Measurements from ENCODE around the gene MFAP2. TPM values are rescaled to one million over a fixed set of nuclear protein-coding genes. Genes with fewer than 3 reads are reported as not detected.

The MFAP2 gene
- total RNA-seq, 4 donors from 2014 or later = 5.9 to 26.6 (median 13.5) TPM

DNA sequence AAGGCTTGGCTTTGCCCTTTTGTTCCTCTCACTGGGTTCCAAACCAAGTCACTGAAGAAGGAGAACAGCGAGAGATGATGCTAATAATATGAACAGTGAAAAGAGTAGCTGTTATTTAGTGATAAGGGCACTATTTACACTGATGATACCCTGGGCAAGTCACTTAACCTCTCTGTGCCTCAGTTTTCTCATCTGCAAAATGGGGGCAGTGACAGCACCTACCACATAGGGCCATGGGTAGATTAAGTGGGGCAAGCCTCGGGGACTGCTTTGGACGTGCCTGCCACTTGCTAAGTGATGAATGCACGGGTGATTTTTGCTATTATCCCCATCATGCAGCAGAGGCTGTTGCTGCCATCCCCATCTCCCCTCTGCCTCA lies 22.1 kb upstream of the MFAP2 start:
- no peaks in the 10 kb centered on the region for H3K9me3 ChIP-seq
- peaks cover 5 to 84% (median 26%) of the 10 kb centered on the region in 3 donors for H3K36me3 ChIP-seq
- no peaks in the 10 kb centered on the region for H3K27me3 ChIP-seq
- peaks cover 0 to 3% (median 0%) of the 10 kb centered on the region in 4 donors for H3K4me1 ChIP-seq
- TF ChIP-seq POLR2A (IDR thresholded peaks at IDR 0.05) (no peak), EP300 (IDR thresholded peaks at IDR 0.05) (no peak)
- TF ChIP-seq, protein P1, sequence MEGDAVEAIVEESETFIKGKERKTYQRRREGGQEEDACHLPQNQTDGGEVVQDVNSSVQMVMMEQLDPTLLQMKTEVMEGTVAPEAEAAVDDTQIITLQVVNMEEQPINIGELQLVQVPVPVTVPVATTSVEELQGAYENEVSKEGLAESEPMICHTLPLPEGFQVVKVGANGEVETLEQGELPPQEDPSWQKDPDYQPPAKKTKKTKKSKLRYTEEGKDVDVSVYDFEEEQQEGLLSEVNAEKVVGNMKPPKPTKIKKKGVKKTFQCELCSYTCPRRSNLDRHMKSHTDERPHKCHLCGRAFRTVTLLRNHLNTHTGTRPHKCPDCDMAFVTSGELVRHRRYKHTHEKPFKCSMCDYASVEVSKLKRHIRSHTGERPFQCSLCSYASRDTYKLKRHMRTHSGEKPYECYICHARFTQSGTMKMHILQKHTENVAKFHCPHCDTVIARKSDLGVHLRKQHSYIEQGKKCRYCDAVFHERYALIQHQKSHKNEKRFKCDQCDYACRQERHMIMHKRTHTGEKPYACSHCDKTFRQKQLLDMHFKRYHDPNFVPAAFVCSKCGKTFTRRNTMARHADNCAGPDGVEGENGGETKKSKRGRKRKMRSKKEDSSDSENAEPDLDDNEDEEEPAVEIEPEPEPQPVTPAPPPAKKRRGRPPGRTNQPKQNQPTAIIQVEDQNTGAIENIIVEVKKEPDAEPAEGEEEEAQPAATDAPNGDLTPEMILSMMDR (IDR thresholded peaks at IDR 0.05) = no peak
- WGBS, 2 donors = 94 to 95% methylated on average over 4 of the region's 4 CpGs
- H3K4me3 ChIP-seq = no peak overlapping the region
- DNase-seq (ENCODE audit: low spot score in 2 of 2) = no peak
- no peak overlapping the region for H3K27ac ChIP-seq

DNA sequence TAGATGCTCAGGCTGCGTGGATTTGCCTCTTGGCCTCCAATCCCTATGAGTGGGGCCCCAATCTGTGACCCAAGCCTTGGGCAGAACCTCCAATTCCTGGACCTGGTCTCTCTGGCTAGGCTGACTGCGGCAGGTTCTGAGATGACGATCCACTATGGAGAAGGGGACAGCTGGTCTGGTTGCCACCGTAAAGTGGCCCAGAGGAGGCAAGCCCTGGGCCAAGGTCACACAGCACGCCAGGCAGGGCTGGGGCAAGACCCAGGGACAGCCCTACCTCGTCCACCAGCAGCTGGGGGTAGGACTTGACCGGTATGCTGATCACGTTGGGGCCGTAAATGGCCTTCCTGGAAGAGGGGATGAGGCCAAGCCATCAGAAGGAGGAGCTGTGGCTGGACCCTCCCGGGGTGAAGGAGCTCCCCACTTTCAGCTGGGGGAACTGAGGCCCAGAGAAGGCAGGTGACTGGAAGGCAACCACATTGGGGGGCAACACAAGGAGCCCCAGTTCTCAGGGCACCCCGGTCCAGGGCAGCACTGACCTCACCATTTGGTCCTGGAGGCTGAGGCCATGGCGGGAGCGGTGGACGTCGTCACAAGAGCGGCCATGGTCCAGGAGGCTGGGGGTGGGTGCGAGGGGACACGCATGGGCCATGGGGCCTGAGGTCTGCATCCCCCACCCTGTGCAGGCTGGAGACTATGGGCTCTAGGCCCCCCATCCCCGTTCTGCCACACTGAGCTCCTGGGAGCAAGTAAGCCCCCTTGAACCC lies 21.5 kb upstream of the MFAP2 start:
- 88 to 90% methylated on average over 13 to 19 of the region's 19 CpGs for WGBS, 2 donors
- Histone ChIP-seq H3K9me3 (no peaks in the 10 kb centered on the region), H3K4me1 (peaks cover 0 to 3% (median 0%) of the 10 kb centered on the region in 4 donors), H3K36me3 (peaks cover 5 to 90% (median 27%) of the 10 kb centered on the region in 3 donors), H3K27ac (no peak overlapping the region), H3K4me3 (no peak overlapping the region), H3K27me3 (no peaks in the 10 kb centered on the region)
- TF ChIP-seq, protein P1 (IDR thresholded peaks at IDR 0.05) = no peak
- no peak for TF ChIP-seq EP300 (IDR thresholded peaks at IDR 0.05)
- no peak for TF ChIP-seq POLR2A (IDR thresholded peaks at IDR 0.05)
- no peak for DNase-seq (ENCODE audit: low spot score in 2 of 2)

DNA sequence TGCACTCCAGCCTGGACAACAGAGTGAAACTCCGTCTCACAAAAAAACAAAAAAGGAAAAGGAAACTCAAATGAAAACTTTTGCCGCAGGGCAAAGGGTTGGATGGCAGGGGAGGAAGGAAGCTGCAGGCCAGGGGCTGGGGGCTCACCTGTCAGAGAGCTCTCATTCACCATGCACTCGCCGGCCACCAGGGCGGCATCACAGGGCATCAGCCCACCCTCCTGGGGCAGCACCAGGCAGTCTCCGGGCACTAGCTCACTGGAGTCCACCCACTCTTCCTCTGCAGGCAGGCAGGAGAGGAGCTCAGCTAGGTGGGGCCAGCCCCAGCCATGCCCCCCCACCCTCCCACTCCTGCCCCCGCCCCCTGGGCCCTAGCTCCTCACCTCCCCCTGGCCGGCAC lies 19.4 kb upstream of the MFAP2 start:
- DNase-seq (ENCODE audit: low spot score in 2 of 2) = no peak
- H3K9me3 ChIP-seq = no peaks in the 10 kb centered on the region
- peaks cover 5 to 99% (median 37%) of the 10 kb centered on the region in 3 donors for H3K36me3 ChIP-seq
- TF ChIP-seq, protein P1 (IDR thresholded peaks at IDR 0.05) = no peak
- TF ChIP-seq EP300 (IDR thresholded peaks at IDR 0.05) (no peak), POLR2A (IDR thresholded peaks at IDR 0.05) (no peak)
- H3K27ac ChIP-seq = no peak overlapping the region
- 84 to 89% methylated on average over 7 to 8 of the region's 8 CpGs for WGBS, 2 donors
- H3K27me3 ChIP-seq = no peaks in the 10 kb centered on the region
- no peak overlapping the region for H3K4me3 ChIP-seq
- H3K4me1 ChIP-seq = no peaks in the 10 kb centered on the region

- WGBS, 2 donors = 76 to 77% methylated on average over 10 of the region's 10 CpGs
- no peaks in the 10 kb centered on the region for H3K9me3 ChIP-seq
- H3K27ac ChIP-seq = no peak overlapping the region
- no peaks in the 10 kb centered on the region for H3K4me1 ChIP-seq
- peaks cover 5 to 94% (median 29%) of the 10 kb centered on the region in 3 donors for H3K36me3 ChIP-seq
- no peak for DNase-seq (ENCODE audit: low spot score in 2 of 2)
- TF ChIP-seq POLR2A (IDR thresholded peaks at IDR 0.05) (no peak), EP300 (IDR thresholded peaks at IDR 0.05) (no peak)
- TF ChIP-seq, protein P1 (IDR thresholded peaks at IDR 0.05) = no peak
- H3K4me3 ChIP-seq = no peak overlapping the region
- no peaks in the 10 kb centered on the region for H3K27me3 ChIP-seq
Observed at GRCh38 chr1:16998589-16998988, 18.2 kb upstream of the MFAP2 start.

GRCh38 chr1:16996845-16997244 lies 16.4 kb upstream of the MFAP2 start:
- H3K4me1 ChIP-seq = no peaks in the 10 kb centered on the region
- H3K27me3 ChIP-seq = no peaks in the 10 kb centered on the region
- H3K27ac ChIP-seq = no peak overlapping the region
- no peak overlapping the region for H3K4me3 ChIP-seq
- no peak for TF ChIP-seq EP300 (IDR thresholded peaks at IDR 0.05)
- TF ChIP-seq POLR2A (IDR thresholded peaks at IDR 0.05) = no peak
- TF ChIP-seq, protein P1 (IDR thresholded peaks at IDR 0.05) = no peak
- peaks cover 5 to 94% (median 17%) of the 10 kb centered on the region in 3 donors for H3K36me3 ChIP-seq
- no peak for DNase-seq (ENCODE audit: low spot score in 2 of 2)
- no peaks in the 10 kb centered on the region for H3K9me3 ChIP-seq
- WGBS, 2 donors = 85 to 96% methylated on average over 7 to 11 of the region's 14 CpGs

Data from tibial nerve (tissue), 4 donors.